ENCODE measurements around the gene LRP1-AS.

Gene LRP1-AS

GRCh38 chr12:57142727-57143126, 4.7 kb downstream of the LRP1-AS start:
- no peak overlapping the region for H3K4me3 ChIP-seq (ENCODE audit: low read depth, low read length)

GRCh38 chr12:57142121-57142520, 5.3 kb downstream of the LRP1-AS start:
- H3K4me3 ChIP-seq (ENCODE audit: low read depth, low read length) = no peak overlapping the region

- no peak overlapping the region for H3K4me3 ChIP-seq (ENCODE audit: low read depth, low read length)
Measured at GRCh38 chr12:57141249-57141648, 6.2 kb downstream of the LRP1-AS start.

DNA sequence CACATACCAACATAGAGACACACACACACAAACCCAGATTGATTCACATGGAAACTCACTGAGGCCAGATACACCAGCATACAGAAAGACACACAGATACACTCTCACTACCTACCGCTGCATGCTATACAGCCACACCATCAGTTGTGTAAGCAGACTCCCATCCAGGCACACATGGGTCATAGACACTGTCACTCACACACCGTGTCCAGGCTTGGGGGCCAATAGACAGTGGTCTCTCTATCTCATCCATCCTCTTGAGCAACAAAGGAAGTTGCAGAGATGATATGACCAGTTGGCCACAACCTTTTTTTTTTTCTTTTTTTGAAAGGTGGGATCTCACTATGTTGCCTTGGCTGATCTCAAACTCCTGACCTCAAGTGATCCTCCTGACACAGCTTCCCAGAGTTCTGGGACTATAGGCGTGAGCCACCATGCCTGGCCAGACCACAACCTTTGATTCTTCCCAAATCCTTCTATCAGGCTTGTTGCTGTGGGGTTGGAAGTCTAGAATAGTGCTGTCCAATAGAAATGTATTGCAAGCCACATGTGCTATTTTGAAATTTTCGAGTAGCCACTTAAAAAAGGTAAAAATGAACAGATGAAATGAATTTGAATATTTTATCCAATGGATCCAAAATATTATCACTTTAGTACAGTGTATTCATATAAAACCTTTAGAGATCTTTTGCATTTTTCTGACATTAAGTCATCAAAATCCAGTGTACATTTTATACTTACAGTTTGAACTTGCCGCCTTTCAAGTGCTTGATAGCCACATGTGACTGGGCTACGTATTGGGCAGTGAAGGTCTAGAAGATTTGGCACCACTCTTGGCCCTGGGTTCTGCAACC, 7.4 kb downstream of the LRP1-AS start:
- no peak overlapping the region for H3K4me3 ChIP-seq (ENCODE audit: low read depth, low read length)

GRCh38 chr12:57138526-57139272, 8.7 kb downstream of the LRP1-AS start:
- no peak overlapping the region for H3K4me3 ChIP-seq (ENCODE audit: low read depth, low read length)

DNA sequence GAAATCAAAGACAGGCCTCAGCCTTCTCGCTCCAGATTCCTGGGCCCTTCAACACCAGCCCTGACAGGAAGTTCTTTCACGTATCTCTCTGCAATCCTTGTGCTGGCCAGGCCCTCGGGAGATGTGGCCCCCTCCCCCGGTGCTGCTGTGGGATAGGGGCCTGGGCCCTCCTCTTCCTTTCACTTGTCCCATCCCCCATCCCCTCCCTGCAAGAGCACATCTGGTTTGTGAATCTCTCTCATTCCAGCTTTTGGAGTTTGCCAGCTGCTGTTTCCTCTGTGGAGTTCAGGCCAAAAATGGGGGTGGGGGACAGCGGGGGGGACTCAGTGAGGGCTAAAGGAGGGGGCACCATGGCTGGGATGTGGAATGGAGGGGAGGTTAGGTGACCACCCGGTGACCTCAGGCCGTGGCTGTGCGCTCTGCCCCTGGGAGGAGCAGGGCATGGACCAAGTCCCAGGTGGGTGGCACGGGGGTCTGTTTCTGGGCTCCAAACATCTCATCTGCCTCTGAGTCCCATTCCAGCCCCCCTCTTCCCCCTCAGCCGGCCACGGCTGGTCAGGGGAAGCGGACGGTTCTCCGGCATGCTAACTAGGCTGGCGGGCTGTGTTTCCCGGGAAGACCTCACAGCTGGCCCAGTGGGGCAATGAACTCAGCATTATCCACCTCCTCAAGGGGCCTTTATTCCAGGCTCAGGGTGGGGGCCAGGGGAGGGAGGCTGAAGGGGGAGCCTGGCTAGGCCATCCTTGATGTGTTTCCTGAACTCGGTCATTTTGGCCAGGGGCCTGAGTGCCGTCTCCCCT, 11.7 kb downstream of the LRP1-AS start:
- no peak overlapping the region for H3K4me3 ChIP-seq (ENCODE audit: low read depth, low read length)

DNA sequence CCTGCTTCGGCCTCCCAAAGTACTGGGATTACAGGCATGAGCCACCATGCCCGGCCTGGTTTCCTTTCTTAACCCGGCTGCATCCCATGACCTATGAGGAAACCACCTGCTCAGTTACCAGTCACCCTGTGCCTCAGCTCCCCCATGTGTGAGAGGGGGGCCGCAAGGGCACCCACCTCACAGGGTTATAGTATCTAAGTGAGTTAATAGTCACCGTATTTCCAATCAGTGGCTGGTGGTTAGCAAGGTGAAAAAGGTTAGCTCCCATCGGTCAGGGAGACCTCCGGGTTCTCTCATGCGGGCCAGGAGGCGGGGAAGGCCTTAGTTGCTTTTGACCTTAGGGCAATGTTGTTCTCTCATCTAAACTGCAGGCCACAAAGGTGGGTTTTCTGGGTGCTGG, 12.5 kb downstream of the LRP1-AS start:
- H3K4me3 ChIP-seq (ENCODE audit: low read depth, low read length) = no peak overlapping the region

GRCh38 chr12:57133916-57134315, 13.5 kb downstream of the LRP1-AS start:
- H3K4me3 ChIP-seq (ENCODE audit: low read depth, low read length) = no peak overlapping the region

DNA sequence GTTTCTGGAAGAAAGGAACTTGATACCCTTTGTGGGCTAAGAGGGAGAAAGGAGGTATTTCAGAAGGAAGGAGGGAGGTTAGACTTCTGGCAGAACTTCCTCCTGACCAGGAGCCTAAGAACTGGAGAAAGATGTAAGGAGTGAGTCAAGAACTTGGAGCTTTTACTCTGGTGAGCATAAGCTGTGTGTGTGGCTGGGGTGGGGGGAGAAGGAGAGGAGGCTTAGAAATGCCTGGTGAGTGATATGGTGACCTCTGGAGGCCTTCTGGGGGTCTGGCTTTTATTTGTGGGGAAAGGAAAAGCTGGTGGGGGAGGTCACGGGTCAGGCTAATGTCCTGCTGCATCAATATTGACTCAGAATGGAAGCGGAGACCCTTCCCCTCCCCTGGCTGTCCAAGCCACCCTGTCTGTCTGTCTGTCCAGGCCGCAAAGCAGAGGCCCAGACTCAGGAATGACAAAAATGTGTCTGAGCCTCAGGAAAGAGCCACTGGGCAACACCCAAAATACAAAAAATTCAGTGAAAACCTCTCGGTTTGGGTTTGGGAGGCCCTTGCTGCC, 14.3 kb downstream of the LRP1-AS start:
- no peak overlapping the region for H3K4me3 ChIP-seq (ENCODE audit: low read depth, low read length)

GRCh38 chr12:57131896-57132744, 15.3 kb downstream of the LRP1-AS start:
- no peak overlapping the region for H3K4me3 ChIP-seq (ENCODE audit: low read depth, low read length)

DNA sequence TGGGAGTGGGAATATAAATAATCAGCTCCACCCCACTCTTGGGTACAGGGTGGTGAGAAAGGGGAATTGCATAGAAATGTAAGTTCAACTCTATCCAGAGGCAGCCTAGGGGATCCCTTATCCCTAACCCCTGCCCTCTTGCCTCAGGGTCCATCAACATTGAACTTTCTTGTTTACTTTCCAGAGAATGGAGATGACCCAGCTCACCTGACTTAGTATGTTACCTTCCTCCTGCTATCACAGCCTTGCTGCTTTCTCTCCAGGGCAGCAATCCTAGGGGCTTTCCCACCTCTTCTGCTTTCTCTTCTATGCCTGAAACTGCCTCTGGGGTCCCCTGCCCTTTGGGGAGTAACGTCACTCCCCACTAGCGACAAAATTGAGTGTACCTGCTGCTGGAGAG, 16.5 kb downstream of the LRP1-AS start:
- no peak overlapping the region for H3K4me3 ChIP-seq (ENCODE audit: low read depth, low read length)

DNA sequence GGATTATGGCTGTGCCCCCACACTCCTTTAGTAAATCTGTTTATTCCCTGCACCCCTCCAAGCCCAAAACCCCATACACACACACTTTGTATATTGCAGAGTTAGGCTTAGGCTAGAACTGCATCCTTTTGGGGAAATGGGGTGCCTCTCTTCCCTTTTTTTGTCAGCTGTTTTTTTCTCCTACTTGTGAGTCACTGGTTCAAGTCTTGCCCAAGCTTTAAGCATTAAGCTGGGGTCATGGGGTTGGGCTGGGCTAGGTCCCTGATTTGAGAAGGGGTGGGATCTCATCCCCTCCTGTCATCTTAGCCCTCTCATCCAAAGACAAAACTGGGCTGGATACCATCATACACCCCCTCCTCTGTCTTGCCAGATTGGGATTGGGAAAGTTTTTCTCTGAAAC, 17.5 kb downstream of the LRP1-AS start:
- peak overlapping the region; percentile 83 for H3K4me3 ChIP-seq (ENCODE audit: low read depth, low read length)

GRCh38 chr12:57129321-57129842, 18.0 kb downstream of the LRP1-AS start:
- H3K4me3 ChIP-seq (ENCODE audit: low read depth, low read length) = peak overlapping the region; percentile 83

DNA sequence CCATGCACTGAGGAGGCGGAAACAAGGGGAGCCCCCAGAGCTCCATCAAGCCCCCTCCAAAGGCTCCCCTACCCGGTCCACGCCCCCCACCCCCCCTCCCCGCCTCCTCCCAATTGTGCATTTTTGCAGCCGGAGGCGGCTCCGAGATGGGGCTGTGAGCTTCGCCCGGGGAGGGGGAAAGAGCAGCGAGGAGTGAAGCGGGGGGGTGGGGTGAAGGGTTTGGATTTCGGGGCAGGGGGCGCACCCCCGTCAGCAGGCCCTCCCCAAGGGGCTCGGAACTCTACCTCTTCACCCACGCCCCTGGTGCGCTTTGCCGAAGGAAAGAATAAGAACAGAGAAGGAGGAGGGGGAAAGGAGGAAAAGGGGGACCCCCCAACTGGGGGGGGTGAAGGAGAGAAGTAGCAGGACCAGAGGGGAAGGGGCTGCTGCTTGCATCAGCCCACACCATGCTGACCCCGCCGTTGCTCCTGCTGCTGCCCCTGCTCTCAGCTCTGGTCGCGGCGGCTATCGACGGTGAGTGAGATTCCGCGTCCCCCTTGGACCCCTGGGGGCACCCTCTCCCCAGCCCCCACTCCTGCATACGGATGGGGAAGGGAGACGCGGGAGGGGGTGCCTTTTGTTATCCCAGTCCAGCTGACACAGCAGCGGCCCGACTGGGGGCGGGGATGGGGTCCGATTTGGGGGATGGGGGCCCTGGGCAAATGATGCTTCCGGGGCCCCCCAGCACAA, 18.7 kb downstream of the LRP1-AS start:
- peak overlapping the region; percentile 83 for H3K4me3 ChIP-seq (ENCODE audit: low read depth, low read length)

- peak within 1 kb of the TSS; percentile 83 for H3K4me3 ChIP-seq (ENCODE audit: low read depth, low read length)
Measured at GRCh38 chr12:57127726-57128518, 19.5 kb downstream of the LRP1-AS start, which contains the start of gene LRP1. LRP1 (plus strand) TSS chr12:57128483; CDS start chr12:57128965, 482 bp downstream.

DNA sequence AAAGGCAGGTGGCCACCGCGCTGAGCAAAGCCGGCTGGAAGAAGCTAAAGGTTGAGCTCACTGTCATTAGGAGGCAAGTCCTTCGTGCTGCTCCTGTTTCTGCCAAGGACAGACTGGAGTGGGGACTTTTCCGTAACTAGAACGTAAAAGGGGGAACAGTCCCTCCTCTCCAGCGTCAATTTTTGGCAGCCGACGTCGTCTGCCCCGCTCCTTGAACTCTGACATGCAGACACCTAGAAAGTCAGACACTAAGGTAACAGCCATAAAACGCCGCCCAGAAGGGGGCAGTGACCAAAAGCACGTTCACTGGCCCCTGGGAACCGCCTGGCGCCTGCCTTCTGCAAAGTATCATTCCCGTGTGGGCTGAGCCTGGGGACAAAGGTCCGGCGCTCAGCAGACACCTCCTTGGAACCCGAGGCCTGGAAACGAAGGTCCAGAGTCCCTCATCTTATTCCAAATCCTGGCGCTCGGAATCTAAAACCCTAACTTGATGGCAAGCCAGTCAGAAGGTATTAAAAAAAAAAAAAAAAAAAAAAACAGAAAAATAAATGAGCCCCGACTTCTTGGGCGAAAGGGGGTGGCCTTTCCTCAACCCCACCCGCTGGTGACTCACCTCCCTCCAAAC, 20.2 kb downstream of the LRP1-AS start:
- peak overlapping the region; percentile 72 for H3K4me3 ChIP-seq (ENCODE audit: low read depth, low read length)

- no peak overlapping the region for H3K4me3 ChIP-seq (ENCODE audit: low read depth, low read length)
Measured at GRCh38 chr12:57126561-57126960, 20.9 kb downstream of the LRP1-AS start.

- H3K4me3 ChIP-seq (ENCODE audit: low read depth, low read length) = no peak overlapping the region
Measured at GRCh38 chr12:57126061-57126460, 21.4 kb downstream of the LRP1-AS start.

All from iPS-11a (cell line).